HepG2 (cell line): ENCODE data around the gene RELL2.

ENCODE experiments used
- NCOA1 ChIP-seq: sonication (generic); formaldehyde crosslinking; IDR thresholded peaks from 2 replicates; pipeline ENCODE4 v1.9.0; 2021; ENCODE audit warnings: missing genetic modification reagents
- ZFX ChIP-seq: sonication (generic); formaldehyde crosslinking; IDR thresholded peaks from 2 replicates; pipeline ENCODE4 v1.4.0; 2020; ENCODE audit warnings: mild to moderate bottlenecking, low read depth, missing genetic modification reagents, moderate library complexity

GRCh38 chr5:141685591-141685990 is 48.8 kb downstream of the RELL2 start:
- TF ChIP-seq NCOA1 (CRISPR knock-in tag) (no peak), ZFX (CRISPR knock-in tag) (no peak)
